Neural progenitor cell (in vitro differentiated cells): Measurements from ENCODE around the gene PRR33. TPM values are rescaled to one million over a fixed set of nuclear protein-coding genes. Genes with fewer than 3 reads are reported as not detected.

ENCODE experiments used
- DNase-seq: peaks from one replicate; pipeline ENCODE4 v3.0.0-alpha.2; 2016; ENCODE audit warnings: low spot score
- H2AFZ ChIP-seq: fragments of 200-600 bp; sonication (generic); replicated peaks from 2 replicates; pipeline ENCODE4 v1.6.1; 2016; ENCODE audit warnings: antibody characterized with exemption
- H3F3A ChIP-seq: fragments of 200-600 bp; sonication (generic); 2 replicates; pipeline ENCODE4 v1.6.1; 2016; ENCODE audit warnings: antibody characterized with exemption, low read depth
- H3K27ac ChIP-seq: fragments of 200-600 bp; sonication (generic); 2 replicates; pipeline ENCODE4 v1.5.1; 2016; ENCODE audit warnings: mild to moderate bottlenecking
- H3K27me3 ChIP-seq: fragments of 200-600 bp; sonication (generic); 2 replicates; pipeline ENCODE4 v1.6.1; 2016; ENCODE audit warnings: mild to moderate bottlenecking, moderate library complexity
- H3K36me3 ChIP-seq: fragments of 200-600 bp; sonication (generic); 2 replicates; pipeline ENCODE4 v1.5.1; 2016
- H3K4me1 ChIP-seq: fragments of 200-600 bp; sonication (generic); 2 replicates; pipeline ENCODE4 v1.6.1; 2016; ENCODE audit warnings: mixed run types
- H3K4me2 ChIP-seq: fragments of 200-600 bp; sonication (generic); 2 replicates; pipeline ENCODE4 v1.6.1; 2016
- H3K4me3 ChIP-seq: fragments of 200-600 bp; sonication (generic); 2 replicates; pipeline ENCODE4 v1.5.1; 2016
- H3K79me2 ChIP-seq: fragments of 200-600 bp; sonication (generic); 2 replicates; pipeline ENCODE4 v1.6.1; 2016; ENCODE audit warnings: low read depth
- H3K9ac ChIP-seq: fragments of 200-600 bp; sonication (generic); 2 replicates; pipeline ENCODE4 v1.6.1; 2016
- H3K9me3 ChIP-seq: fragments of 200-600 bp; sonication (generic); 2 replicates; pipeline ENCODE4 v1.5.1; 2016; ENCODE audit warnings: low read depth
- H4K20me1 ChIP-seq: fragments of 200-600 bp; sonication (generic); 2 replicates; pipeline ENCODE4 v1.6.1; 2016; ENCODE audit warnings: low read depth
- H3K27ac Mint-ChIP-seq: 3 replicates; pipeline ENCODE4 v1.8.0; 2021; ENCODE audit warnings: mixed read lengths
- H3K27me3 Mint-ChIP-seq: 2 replicates; pipeline ENCODE4 v1.8.0; 2022; ENCODE audit warnings: low read depth, mild to moderate bottlenecking, inconsistent platforms, moderate library complexity, mixed read lengths; ENCODE audit not compliant: insufficient read depth
- H3K36me3 Mint-ChIP-seq: 3 replicates; pipeline ENCODE4 v1.8.0; 2021; ENCODE audit warnings: mixed read lengths
- H3K4me1 Mint-ChIP-seq: 3 replicates; pipeline ENCODE4 v1.8.0; 2021; ENCODE audit warnings: mixed read lengths
- H3K4me3 Mint-ChIP-seq: 3 replicates; pipeline ENCODE4 v1.8.0; 2021; ENCODE audit warnings: mild to moderate bottlenecking, moderate library complexity, mixed read lengths
- H3K9me3 Mint-ChIP-seq: 3 replicates; pipeline ENCODE4 v1.8.0; 2020; ENCODE audit warnings: mixed read lengths
- CTCF ChIP-seq: fragments of 200-600 bp; sonication (generic); IDR thresholded peaks from 2 replicates; pipeline ENCODE4 v1.5.1; 2017; ENCODE audit warnings: antibody characterized with exemption, mild to moderate bottlenecking
- EZH2 ChIP-seq: fragments of 200-600 bp; sonication (generic); IDR thresholded peaks from 2 replicates; pipeline ENCODE4 v1.6.1; 2017; ENCODE audit warnings: antibody characterized with exemption, mild to moderate bottlenecking, moderate library complexity
- EZH2phosphoT487 ChIP-seq: fragments of 200-600 bp; sonication (generic); IDR thresholded peaks from 2 replicates; pipeline ENCODE4 v1.6.1; 2017; ENCODE audit warnings: antibody characterized with exemption
- total RNA-seq: library from RNA; depleted of rRNA; stranded (reverse); fragments of >200 nt; gene quantifications from 2 replicates; pipeline ENCODE4 v1.2.3, GENCODE V29; 2015; ENCODE audit warnings: low replicate concordance

PRR33 gene
- total RNA-seq, 1 donor from 2014 or later: not detected

GRCh38 chr11:1853376-1854131 is 38.1 kb downstream of the PRR33 start:
- Histone ChIP-seq H3K9ac (no peak overlapping the region), H4K20me1 (no peaks in the 10 kb centered on the region), H2AFZ (no peak overlapping the region), H3K79me2 (no peaks in the 10 kb centered on the region), H3K4me3 (no peak overlapping the region), H3F3A (no peaks in the 10 kb centered on the region), H3K9me3 (no peaks in the 10 kb centered on the region), H3K4me2 (no peak overlapping the region), H3K27me3 (no peaks in the 10 kb centered on the region), H3K4me1 (peaks cover 4% of the 10 kb centered on the region), H3K36me3 (no peaks in the 10 kb centered on the region), H3K27ac (no peak overlapping the region)
- TF ChIP-seq EZH2: no peak
- TF ChIP-seq CTCF: no peak
- TF ChIP-seq EZH2phosphoT487: no peak
- no peaks in the 10 kb centered on the region for H3K4me1 Mint-ChIP-seq
- no peaks in the 10 kb centered on the region for H3K9me3 Mint-ChIP-seq
- H3K27ac Mint-ChIP-seq: no peak overlapping the region
- no peak for DNase-seq
- H3K4me3 Mint-ChIP-seq: no peak overlapping the region
- peaks cover 8% of the 10 kb centered on the region for H3K27me3 Mint-ChIP-seq
- H3K36me3 Mint-ChIP-seq: no peaks in the 10 kb centered on the region

- Histone ChIP-seq H3K4me2 (no peak within 1 kb of the TSS), H2AFZ (no peak within 1 kb of the TSS), H3F3A (no peaks in the 10 kb centered on the region), H3K4me3 (no peak within 1 kb of the TSS), H3K79me2 (no peaks in the 10 kb centered on the region), H3K9ac (no peak within 1 kb of the TSS), H3K27me3 (no peaks in the 10 kb centered on the region), H3K9me3 (no peaks in the 10 kb centered on the region), H3K4me1 (no peaks in the 10 kb centered on the region), H3K27ac (no peak within 1 kb of the TSS), H4K20me1 (no peaks in the 10 kb centered on the region), H3K36me3 (no peaks in the 10 kb centered on the region)
- H3K4me3 Mint-ChIP-seq: no peak within 1 kb of the TSS
- TF ChIP-seq EZH2: no peak
- TF ChIP-seq CTCF: no peak
- no peak for TF ChIP-seq EZH2phosphoT487
- H3K4me1 Mint-ChIP-seq: no peaks in the 10 kb centered on the region
- no peak for DNase-seq
- H3K36me3 Mint-ChIP-seq: no peaks in the 10 kb centered on the region
- H3K27me3 Mint-ChIP-seq: peaks cover 8% of the 10 kb centered on the region
- H3K27ac Mint-ChIP-seq: no peak within 1 kb of the TSS
- no peaks in the 10 kb centered on the region for H3K9me3 Mint-ChIP-seq
These were observed 38.8 kb downstream of the PRR33 start, which contains the start of gene LSP1 for GRCh38 chr11:1852877-1853276. TSS of gene LSP1 (plus strand) at chr11:1853084. CDS start at chr11:1853145, 61 bp downstream.

- no peak overlapping the region for H3K27ac Mint-ChIP-seq
- H3K9ac ChIP-seq: no peak overlapping the region
- no peak overlapping the region for H3K27ac ChIP-seq
- H3K36me3 ChIP-seq: no peaks in the 10 kb centered on the region
- H3K27me3 Mint-ChIP-seq: peaks cover 10% of the 10 kb centered on the region
- H3K9me3 ChIP-seq: no peaks in the 10 kb centered on the region
- no peaks in the 10 kb centered on the region for H3F3A ChIP-seq
- no peak overlapping the region for H3K4me2 ChIP-seq
- no peak overlapping the region for H3K4me3 Mint-ChIP-seq
- no peak overlapping the region for H2AFZ ChIP-seq
- H3K9me3 Mint-ChIP-seq: no peaks in the 10 kb centered on the region
- no peaks in the 10 kb centered on the region for H3K4me1 Mint-ChIP-seq
- TF ChIP-seq EZH2phosphoT487 (no peak), EZH2 (no peak), CTCF (no peak)
- no peaks in the 10 kb centered on the region for H3K36me3 Mint-ChIP-seq
- no peaks in the 10 kb centered on the region for H3K79me2 ChIP-seq
- H4K20me1 ChIP-seq: no peaks in the 10 kb centered on the region
- no peaks in the 10 kb centered on the region for H3K4me1 ChIP-seq
- H3K27me3 ChIP-seq: no peaks in the 10 kb centered on the region
- no peak for DNase-seq
- H3K4me3 ChIP-seq: no peak overlapping the region
These were observed 39.3 kb downstream of the PRR33 start for GRCh38 chr11:1852271-1852876.
